Activated CD4-positive, alpha-beta T cell treated with anti-CD3 and anti-CD28 coated beads, Interleukin-2, amount 50 U/mL, for 1 hour (primary cell): ENCODE results near the gene KCNJ1.

Source experiments
- DNase-seq: peaks from one replicate; pipeline ENCODE4 v3.0.0-alpha.2; 2020

Gene KCNJ1

GRCh38 chr11:128867277-128867676 lies at the start of gene KCNJ1:
KCNJ1 (minus strand) TSS chr11:128867296; CDS start chr11:128840243, 27,053 bp downstream.
- no peak for DNase-seq

GRCh38 chr11:128916681-128917080 lies 49.6 kb upstream of the KCNJ1 start:
- DNase-seq: no peak

- DNase-seq: no peak
Measured at GRCh38 chr11:128916037-128916572, 49.0 kb upstream of the KCNJ1 start.

GRCh38 chr11:128915149-128915521 lies 48.0 kb upstream of the KCNJ1 start:
- no peak for DNase-seq

GRCh38 chr11:128914216-128915148 lies 47.4 kb upstream of the KCNJ1 start:
- no peak for DNase-seq

- DNase-seq: no peak
Measured at GRCh38 chr11:128913806-128914205, 46.7 kb upstream of the KCNJ1 start.

- no peak for DNase-seq
Measured at GRCh38 chr11:128911701-128912100, 44.6 kb upstream of the KCNJ1 start.

- DNase-seq: no peak
Measured at GRCh38 chr11:128911239-128911638, 44.1 kb upstream of the KCNJ1 start.

GRCh38 chr11:128910576-128910975 lies 43.5 kb upstream of the KCNJ1 start:
- no peak for DNase-seq

- no peak for DNase-seq
Measured at GRCh38 chr11:128909438-128910125, 42.5 kb upstream of the KCNJ1 start.

- no peak for DNase-seq
Measured at GRCh38 chr11:128908391-128909246, 41.5 kb upstream of the KCNJ1 start.

GRCh38 chr11:128907585-128907984 lies 40.5 kb upstream of the KCNJ1 start:
- no peak for DNase-seq

GRCh38 chr11:128906185-128907050 lies 39.3 kb upstream of the KCNJ1 start:
- DNase-seq: no peak

GRCh38 chr11:128905345-128906184 lies 38.5 kb upstream of the KCNJ1 start:
- peak; percentile 41 for DNase-seq

- no peak for DNase-seq
Measured at GRCh38 chr11:128904656-128905344, 37.7 kb upstream of the KCNJ1 start.

- no peak for DNase-seq
Measured at GRCh38 chr11:128904303-128904655, 37.2 kb upstream of the KCNJ1 start.

- DNase-seq: no peak
Measured at GRCh38 chr11:128903248-128904061, 36.4 kb upstream of the KCNJ1 start.

GRCh38 chr11:128902515-128903066 lies 35.5 kb upstream of the KCNJ1 start:
- DNase-seq: no peak
